IPS-20b (cell line): ENCODE measurements around the gene CCDC144A.
"Not testable (repeated sequence)": the region's sequence is repeated elsewhere in the genome, so short reads cannot be mapped to it uniquely, and the experiment has no call there.

Source experiments
- H3K27ac ChIP-seq: one replicate; pipeline ENCODE4 v1.5.1; 2013; ENCODE audit warnings: low read length
- H3K27me3 ChIP-seq: 2 replicates; pipeline ENCODE4 v1.6.1; 2013; ENCODE audit warnings: mild to moderate bottlenecking, low read length, inconsistent platforms; ENCODE audit not compliant: insufficient read depth
- H3K36me3 ChIP-seq: 2 replicates; pipeline ENCODE4 v1.6.1; 2013; ENCODE audit warnings: low read depth, mild to moderate bottlenecking, inconsistent platforms, low read length, moderate library complexity; ENCODE audit not compliant: insufficient read depth
- H3K4me1 ChIP-seq: 2 replicates; pipeline ENCODE4 v1.6.1; 2013; ENCODE audit warnings: mild to moderate bottlenecking, control low read depth, inconsistent platforms, low read length, moderate library complexity; ENCODE audit not compliant: insufficient read depth
- H3K4me3 ChIP-seq: 2 replicates; pipeline ENCODE4 v1.5.1; 2013; ENCODE audit warnings: mild to moderate bottlenecking, low read length, inconsistent platforms
- H3K9ac ChIP-seq: 2 replicates; pipeline ENCODE4 v1.6.1; 2013; ENCODE audit warnings: low read depth, mild to moderate bottlenecking, inconsistent platforms, low read length, moderate library complexity
- H3K9me3 ChIP-seq: 2 replicates; pipeline ENCODE4 v1.6.1; 2013; ENCODE audit warnings: mild to moderate bottlenecking, low read depth, low read length, inconsistent platforms; ENCODE audit not compliant: insufficient read depth

CCDC144A gene

GRCh38 chr17:16676676-16677268, 13.3 kb upstream of the CCDC144A start:
- Histone ChIP-seq H3K9me3 (no peaks in the 10 kb centered on the region), H3K4me1 (no peaks in the 10 kb centered on the region; the same call in 1 of the 2 replicates), H3K27me3 (no peaks in the 10 kb centered on the region), H3K4me3 (no peak overlapping the region), H3K36me3 (no peaks in the 10 kb centered on the region), H3K9ac (no peak overlapping the region), H3K27ac (no peak overlapping the region)

GRCh38 chr17:16683290-16684138, 6.5 kb upstream of the CCDC144A start:
- not testable (repeated sequence) for H3K9ac ChIP-seq, H3K27ac ChIP-seq, H3K4me3 ChIP-seq, H3K36me3 ChIP-seq, H3K9me3 ChIP-seq, H3K4me1 ChIP-seq, H3K27me3 ChIP-seq

- H3K4me3 ChIP-seq, H3K4me1 ChIP-seq, H3K27me3 ChIP-seq, H3K9me3 ChIP-seq, H3K9ac ChIP-seq, H3K36me3 ChIP-seq, H3K27ac ChIP-seq: not testable (repeated sequence)
Observed at GRCh38 chr17:16686019-16686418, 4.0 kb upstream of the CCDC144A start.

GRCh38 chr17:16687151-16687550, 2.9 kb upstream of the CCDC144A start:
- Histone ChIP-seq H3K9ac (peak overlapping the region; percentile 51; the same call in 1 of the 2 replicates), H3K4me3 (peak overlapping the region; percentile 26; the same call in 1 of the 2 replicates)
- not testable (repeated sequence) for H3K27ac ChIP-seq, H3K36me3 ChIP-seq, H3K27me3 ChIP-seq, H3K4me1 ChIP-seq, H3K9me3 ChIP-seq

GRCh38 chr17:16690447-16690846, 406 bp downstream of the CCDC144A start:
- H3K36me3 ChIP-seq, result not testable (repeated sequence)

GRCh38 chr17:16697603-16698002, 7.6 kb downstream of the CCDC144A start:
- not testable (repeated sequence) for H3K4me1 ChIP-seq, H3K4me3 ChIP-seq, H3K9me3 ChIP-seq, H3K9ac ChIP-seq, H3K36me3 ChIP-seq, H3K27me3 ChIP-seq, H3K27ac ChIP-seq

More at GRCh38 chr17:16690447-16690846, 406 bp downstream of the CCDC144A start:
- H3K4me1 ChIP-seq, H3K4me3 ChIP-seq, H3K27me3 ChIP-seq, H3K27ac ChIP-seq, H3K9me3 ChIP-seq, H3K9ac ChIP-seq: not testable (repeated sequence)

GRCh38 chr17:16745492-16746203, 55.6 kb downstream of the CCDC144A start:
- Histone ChIP-seq H3K27me3 (peaks cover 10% of the 10 kb centered on the region; the same call in 1 of the 2 replicates), H3K4me3 (peak overlapping the region; percentile 59; the same call in 1 of the 2 replicates)
- not testable (repeated sequence) for H3K27ac ChIP-seq, H3K36me3 ChIP-seq, H3K9me3 ChIP-seq, H3K4me1 ChIP-seq, H3K9ac ChIP-seq

GRCh38 chr17:16746571-16746970, 56.5 kb downstream of the CCDC144A start:
- not testable (repeated sequence) for H3K4me1 ChIP-seq, H3K9me3 ChIP-seq, H3K27ac ChIP-seq, H3K4me3 ChIP-seq, H3K36me3 ChIP-seq, H3K9ac ChIP-seq
- H3K27me3 ChIP-seq, result peaks cover 10% of the 10 kb centered on the region; the same call in 1 of the 2 replicates

GRCh38 chr17:16750515-16750914, 60.5 kb downstream of the CCDC144A start:
- not testable (repeated sequence) for H3K27me3 ChIP-seq, H3K27ac ChIP-seq, H3K4me1 ChIP-seq, H3K9ac ChIP-seq, H3K36me3 ChIP-seq, H3K9me3 ChIP-seq, H3K4me3 ChIP-seq

GRCh38 chr17:16751224-16751923, 61.3 kb downstream of the CCDC144A start:
- not testable (repeated sequence) for H3K9ac ChIP-seq, H3K27ac ChIP-seq, H3K4me1 ChIP-seq, H3K36me3 ChIP-seq, H3K4me3 ChIP-seq, H3K9me3 ChIP-seq, H3K27me3 ChIP-seq

GRCh38 chr17:16751924-16752287, 61.9 kb downstream of the CCDC144A start:
- not testable (repeated sequence) for H3K9ac ChIP-seq, H3K4me1 ChIP-seq, H3K27ac ChIP-seq

More at GRCh38 chr17:16751924-16752287, 61.9 kb downstream of the CCDC144A start:
- H3K4me3 ChIP-seq, H3K27me3 ChIP-seq, H3K9me3 ChIP-seq, H3K36me3 ChIP-seq: not testable (repeated sequence)
